ENCODE data around the gene HGFAC. TPM values are rescaled to one million over a fixed set of nuclear protein-coding genes. Genes with fewer than 3 reads are reported as not detected.

Gene HGFAC
- total RNA-seq, 1 experiment from 2014 or later, result 0.53 TPM

DNA sequence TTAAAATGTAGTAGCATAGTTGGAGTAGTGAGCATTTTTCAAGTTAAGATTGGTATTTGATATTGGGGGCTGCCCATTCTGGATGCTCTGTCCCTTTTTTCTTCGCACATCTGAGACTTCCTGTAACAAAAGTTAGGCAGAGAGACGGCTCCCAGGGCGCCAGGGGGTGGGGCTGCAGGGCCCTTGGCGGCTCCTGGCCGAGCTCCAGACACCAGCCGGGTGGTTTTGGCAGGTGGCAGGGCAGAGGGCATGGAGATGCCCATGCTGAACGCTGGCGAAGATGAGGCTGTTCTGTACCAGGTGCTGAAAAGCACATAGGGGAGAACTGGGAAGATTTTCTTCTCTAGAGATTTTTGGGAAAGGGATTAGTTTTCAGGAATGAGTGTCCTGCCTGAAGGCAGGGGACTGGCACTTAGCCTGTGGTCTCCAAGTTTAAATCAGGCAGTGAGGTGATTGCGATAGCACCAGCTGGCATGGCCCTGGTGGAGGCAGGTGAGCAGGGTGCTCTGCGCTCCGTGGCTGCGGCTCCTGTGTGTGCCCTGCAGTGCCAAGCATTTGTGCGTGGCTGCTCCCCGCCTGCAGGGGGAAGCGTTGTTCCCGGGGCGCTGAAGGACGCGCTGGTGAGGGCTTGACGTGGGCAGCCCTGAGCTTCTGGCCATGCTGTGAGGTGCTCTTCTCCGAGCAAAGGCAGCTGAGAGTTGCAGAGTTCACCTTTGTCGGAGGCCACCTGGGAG, 23.6 kb upstream of the HGFAC start:
- Histone ChIP-seq H3K27me3 (no peaks in the 10 kb centered on the region), H3K4me3 (no peak overlapping the region), H3K9me3 (no peaks in the 10 kb centered on the region), H3K36me3 (no peaks in the 10 kb centered on the region)
- no peak for DNase-seq

DNA sequence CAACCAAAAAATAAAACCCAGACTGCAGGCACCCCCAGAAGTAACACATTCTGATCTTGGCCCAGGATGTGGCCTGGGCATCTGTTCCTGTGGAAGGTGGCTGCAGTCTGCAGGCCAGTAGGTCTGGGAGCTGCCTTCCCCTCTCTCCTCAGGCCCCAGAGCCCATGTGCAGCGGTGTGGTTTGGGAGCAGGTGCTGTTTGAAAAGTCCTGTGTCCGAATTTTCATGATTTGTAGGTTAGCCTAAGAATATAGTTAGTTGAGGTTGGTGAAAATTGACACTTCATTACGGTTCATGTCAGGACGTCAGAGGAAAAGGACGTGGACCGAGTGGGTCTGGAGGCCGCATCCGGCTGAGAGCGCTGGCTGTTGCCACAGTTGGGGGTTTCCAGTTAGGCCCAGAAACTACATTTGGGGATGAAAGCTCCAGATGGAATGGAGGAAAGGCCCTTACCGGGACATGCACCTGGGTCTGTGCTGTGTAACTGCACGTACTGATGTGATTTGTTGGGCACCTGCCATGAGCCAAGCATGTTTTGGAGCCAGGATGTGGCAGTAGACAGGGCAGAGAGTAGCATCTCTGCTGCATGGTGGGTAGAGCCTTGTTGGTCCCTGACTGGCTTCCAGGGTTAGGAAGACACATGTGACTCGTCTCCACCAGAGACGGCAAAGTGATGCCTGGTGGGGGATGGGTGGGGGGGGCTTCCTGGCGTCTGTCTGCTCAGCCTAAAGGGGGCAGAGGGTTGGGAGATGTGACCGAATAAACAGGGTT, 21.7 kb upstream of the HGFAC start:
- no peaks in the 10 kb centered on the region for H3K27me3 ChIP-seq
- no peak overlapping the region for H3K4me3 ChIP-seq
- H3K9me3 ChIP-seq, result no peaks in the 10 kb centered on the region
- H3K36me3 ChIP-seq, result no peaks in the 10 kb centered on the region
- no peak for DNase-seq

DNA sequence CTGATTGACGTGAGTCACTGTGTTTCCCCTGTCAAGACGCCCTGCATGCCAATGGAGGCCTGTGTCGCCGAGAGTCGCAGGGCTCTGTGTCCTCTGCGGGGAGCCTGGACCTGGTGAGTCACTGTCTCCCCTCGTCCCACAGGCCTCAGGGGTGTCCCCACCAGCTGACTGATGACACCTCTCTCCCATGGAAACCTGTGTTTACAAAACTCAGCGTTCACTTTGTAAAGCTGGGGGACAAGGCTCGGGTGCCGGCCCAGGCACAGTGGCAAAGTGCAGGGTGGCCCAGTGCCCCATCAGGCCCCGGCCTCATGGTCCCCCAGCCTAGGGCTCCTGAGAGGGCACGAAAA, 21.2 kb upstream of the HGFAC start:
- H3K27me3 ChIP-seq, result no peaks in the 10 kb centered on the region
- no peaks in the 10 kb centered on the region for H3K36me3 ChIP-seq
- H3K4me3 ChIP-seq, result no peak overlapping the region
- no peaks in the 10 kb centered on the region for H3K9me3 ChIP-seq
- DNase-seq, result no peak

DNA sequence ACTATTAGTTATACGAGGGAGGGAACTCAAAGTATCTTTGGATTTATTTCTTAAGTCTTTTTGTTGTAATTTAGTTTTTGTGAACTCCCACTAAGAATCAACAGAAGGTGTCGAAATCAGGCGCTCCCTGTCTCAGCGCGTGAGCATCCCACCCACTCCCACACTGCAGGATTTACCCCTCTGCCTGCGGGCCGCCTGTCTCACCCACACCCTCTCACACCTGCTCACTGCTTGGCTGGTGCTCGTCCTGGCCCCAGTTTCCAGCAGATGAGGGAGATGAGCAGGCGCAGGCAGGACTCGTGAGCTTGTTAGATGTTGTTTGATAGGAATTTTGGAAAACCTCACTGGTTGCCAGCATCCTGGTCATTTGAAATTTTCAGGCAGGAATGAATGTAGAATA, 20.8 kb upstream of the HGFAC start:
- Histone ChIP-seq H3K9me3 (no peaks in the 10 kb centered on the region), H3K4me3 (no peak overlapping the region), H3K36me3 (no peaks in the 10 kb centered on the region), H3K27me3 (no peaks in the 10 kb centered on the region)
- no peak for DNase-seq

DNA sequence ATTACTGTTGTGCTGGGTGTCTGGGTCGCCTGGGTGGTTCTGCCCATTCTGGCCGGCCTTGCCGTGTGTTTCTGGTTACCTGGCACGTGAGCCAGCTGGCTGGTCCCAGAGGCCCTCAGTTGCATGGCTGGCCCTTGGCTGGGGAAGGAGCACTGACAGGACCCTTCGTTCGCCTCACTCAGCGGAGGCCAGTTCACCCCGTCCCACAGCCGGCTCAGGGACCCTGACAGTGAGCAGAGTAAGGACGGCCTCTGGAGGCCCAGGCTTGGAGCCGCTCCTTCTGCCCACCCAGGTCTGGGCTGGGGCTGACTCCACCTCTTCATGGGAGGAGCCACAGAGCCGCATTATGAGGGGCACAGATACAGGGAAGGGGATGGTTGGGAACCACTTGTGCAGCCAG, 20.3 kb upstream of the HGFAC start:
- H3K27me3 ChIP-seq, result no peaks in the 10 kb centered on the region
- H3K4me3 ChIP-seq, result no peak overlapping the region
- H3K9me3 ChIP-seq, result no peaks in the 10 kb centered on the region
- DNase-seq, result no peak
- no peaks in the 10 kb centered on the region for H3K36me3 ChIP-seq

DNA sequence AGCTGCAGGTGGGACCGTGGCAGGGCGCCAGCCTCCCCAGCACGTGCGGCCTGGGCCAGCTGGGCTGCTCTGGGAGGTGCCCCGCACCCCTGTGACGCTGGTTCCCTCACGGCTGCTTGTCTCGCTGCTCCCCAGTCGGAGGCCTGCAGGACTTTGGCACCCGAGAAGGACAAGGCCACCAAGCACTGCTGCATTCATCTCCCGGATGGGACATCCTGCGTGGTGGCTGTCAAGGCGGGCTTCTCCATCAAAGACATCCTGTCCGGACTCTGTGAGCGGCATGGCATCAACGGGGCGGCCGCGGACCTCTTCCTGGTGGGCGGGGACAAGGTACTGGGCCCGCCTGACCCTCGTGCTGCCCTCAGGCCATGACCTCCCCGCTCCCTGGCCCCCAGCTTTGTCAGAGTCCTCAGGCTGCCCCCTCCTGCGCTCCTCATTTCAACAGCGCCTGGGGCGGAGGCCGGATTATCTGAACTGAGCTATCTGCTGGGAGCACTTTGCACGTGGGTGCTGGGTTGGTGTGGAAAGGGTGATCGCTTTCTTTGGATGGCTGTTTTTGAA, 19.4 kb upstream of the HGFAC start:
- DNase-seq, result no peak
- Histone ChIP-seq H3K4me3 (no peak overlapping the region), H3K36me3 (no peaks in the 10 kb centered on the region), H3K9me3 (no peaks in the 10 kb centered on the region), H3K27me3 (no peaks in the 10 kb centered on the region)

DNA sequence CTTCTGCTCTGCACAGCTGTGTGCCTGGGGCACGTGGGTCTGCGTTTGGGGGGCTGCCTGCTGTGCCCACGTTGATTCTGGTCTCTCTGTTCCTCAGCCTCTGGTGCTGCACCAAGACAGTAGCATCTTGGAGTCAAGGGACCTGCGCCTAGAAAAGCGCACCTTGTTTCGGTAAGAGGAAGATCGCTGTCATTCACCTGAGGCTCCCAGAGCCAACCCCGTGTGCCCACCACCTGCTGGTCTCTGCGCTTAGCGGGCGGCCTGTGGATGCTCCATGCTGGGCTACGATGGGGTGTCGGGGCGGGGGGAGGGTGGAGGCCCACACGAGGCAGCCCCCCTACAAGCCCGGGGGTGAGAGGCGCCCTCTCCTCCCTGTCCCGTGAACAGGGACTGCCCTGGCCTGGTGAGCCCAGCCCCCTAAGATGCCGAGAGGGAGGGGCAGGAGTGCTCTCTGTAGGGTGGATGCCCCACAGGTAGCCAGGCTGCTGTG, 18.9 kb upstream of the HGFAC start:
- H3K27me3 ChIP-seq, result no peaks in the 10 kb centered on the region
- H3K9me3 ChIP-seq, result no peaks in the 10 kb centered on the region
- DNase-seq, result no peak
- H3K36me3 ChIP-seq, result no peaks in the 10 kb centered on the region
- H3K4me3 ChIP-seq, result no peak overlapping the region

DNA sequence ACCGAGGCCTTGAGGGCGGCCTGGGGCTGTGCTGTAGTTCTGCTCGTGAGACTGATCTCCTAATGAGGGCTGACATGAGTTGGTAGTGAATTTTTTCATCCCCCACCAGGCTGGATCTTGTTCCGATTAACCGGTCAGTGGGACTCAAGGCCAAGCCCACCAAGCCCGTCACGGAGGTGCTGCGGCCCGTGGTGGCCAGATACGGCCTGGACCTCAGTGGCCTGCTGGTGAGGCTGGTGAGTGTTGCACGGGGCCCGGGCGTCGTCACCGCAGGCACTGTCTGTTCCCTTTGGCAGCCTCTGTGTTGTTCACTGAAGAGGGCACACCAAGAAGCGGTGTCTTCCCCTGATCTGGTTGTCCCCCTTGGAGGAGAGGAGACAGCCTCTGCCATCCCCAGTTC, 18.4 kb upstream of the HGFAC start:
- no peaks in the 10 kb centered on the region for H3K9me3 ChIP-seq
- no peak for DNase-seq
- H3K4me3 ChIP-seq, result no peak overlapping the region
- no peaks in the 10 kb centered on the region for H3K27me3 ChIP-seq
- no peaks in the 10 kb centered on the region for H3K36me3 ChIP-seq

DNA sequence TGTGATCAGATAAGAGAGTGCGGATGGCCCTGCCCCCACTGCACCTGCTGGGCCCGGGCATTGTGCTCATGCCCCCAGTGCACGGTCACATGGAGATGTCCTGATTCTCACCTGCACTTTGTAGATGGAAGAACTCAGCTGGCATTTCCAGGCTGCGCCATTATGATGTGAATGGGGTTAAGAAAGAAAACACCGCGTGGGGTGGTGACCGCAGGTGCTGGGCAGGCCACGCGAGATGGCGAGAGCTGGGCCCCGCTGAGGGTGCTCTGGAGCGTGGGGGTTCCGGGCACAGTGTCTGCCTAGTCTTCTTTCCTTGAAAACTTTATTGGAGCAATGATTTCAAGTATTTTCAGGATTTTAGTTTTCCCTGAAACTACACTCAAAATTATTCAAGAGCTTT, 17.8 kb upstream of the HGFAC start:
- Histone ChIP-seq H3K9me3 (no peaks in the 10 kb centered on the region), H3K4me3 (no peak overlapping the region), H3K27me3 (no peaks in the 10 kb centered on the region), H3K36me3 (no peaks in the 10 kb centered on the region)
- DNase-seq, result no peak

DNA sequence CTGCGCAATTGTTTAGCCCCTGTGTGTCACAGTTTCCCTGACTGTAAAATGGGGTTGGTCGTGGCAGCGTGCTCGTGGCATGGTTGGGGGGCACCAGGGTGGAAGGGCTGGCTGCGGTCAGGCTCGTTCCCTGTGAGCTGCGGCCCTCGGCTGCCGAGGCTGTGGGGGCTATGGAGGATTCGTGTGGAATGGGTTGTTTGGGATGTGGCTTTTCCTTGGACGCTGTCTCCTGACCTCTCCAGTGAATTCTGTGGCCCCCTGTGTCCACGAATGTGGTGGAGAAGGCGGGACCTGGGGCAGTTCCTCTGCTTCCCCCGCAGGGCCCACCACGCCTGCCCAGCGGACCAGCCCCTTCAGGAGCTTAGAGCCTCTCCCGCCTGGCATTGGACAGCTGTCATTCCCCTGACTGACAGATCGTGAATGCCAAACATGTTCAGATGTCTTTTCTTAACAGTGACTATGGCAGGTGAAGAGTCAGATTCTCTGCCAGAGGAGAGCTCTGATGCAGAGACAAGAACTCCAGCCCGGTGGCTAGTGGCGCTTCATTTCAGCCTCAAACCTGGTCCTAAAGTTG, 17.2 kb upstream of the HGFAC start:
- Histone ChIP-seq H3K4me3 (no peak overlapping the region), H3K27me3 (no peaks in the 10 kb centered on the region), H3K9me3 (no peaks in the 10 kb centered on the region), H3K36me3 (no peaks in the 10 kb centered on the region)
- no peak for DNase-seq

DNA sequence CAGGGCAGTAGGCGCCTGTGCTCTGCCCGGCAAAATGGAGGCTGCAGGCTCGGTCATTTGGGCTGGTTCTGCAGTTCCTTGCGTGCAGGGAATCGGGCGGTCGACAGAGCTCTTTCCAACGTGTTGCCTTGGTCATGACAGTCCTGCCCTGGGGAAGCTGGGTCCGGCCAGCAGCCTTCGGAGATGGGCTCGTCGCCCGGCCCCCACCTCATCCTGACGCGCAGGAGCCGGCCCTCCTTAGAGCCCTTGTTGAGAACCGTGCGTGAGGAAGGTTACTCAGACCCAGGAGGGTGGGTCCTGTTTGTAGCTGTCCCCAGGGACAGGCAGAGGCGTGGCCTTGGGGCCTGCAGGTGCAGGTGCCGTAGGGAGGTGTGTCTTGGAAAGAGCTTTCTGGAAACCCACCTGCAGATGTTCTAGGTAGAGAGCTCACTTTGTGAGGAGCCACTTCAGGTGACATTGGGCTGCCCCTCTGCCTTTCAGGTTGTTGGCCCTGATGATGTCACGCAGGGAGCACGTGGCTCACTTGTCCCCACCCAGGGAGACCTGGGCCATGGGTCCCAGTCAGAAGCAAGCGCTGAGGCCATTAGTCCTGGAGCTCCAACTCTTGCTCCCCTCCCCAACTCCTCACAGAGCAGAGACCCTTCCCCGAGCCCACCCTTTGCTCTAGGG, 15.2 kb upstream of the HGFAC start:
- H3K9me3 ChIP-seq, result no peaks in the 10 kb centered on the region
- no peaks in the 10 kb centered on the region for H3K27me3 ChIP-seq
- no peak overlapping the region for H3K4me3 ChIP-seq
- no peak for DNase-seq
- H3K36me3 ChIP-seq, result no peaks in the 10 kb centered on the region

DNA sequence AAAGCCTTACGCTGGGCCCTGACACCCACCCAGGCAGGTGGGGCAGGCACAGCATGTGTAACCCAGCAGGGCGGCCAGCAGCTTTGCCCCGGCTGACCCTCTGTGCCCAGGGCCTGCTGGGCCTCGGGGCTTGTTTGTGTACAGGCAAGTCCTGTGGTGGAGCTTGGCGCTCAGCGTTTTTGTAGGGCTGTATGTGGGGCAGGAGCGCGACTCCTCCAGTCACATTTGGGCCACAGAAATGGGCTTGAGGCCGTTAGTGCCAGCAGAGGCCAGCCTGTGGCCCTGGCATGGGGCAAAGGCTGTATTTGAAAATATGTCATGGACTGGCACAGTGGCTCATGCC, 14.7 kb upstream of the HGFAC start:
- no peak overlapping the region for H3K4me3 ChIP-seq
- no peaks in the 10 kb centered on the region for H3K36me3 ChIP-seq
- DNase-seq, result no peak
- H3K27me3 ChIP-seq, result no peaks in the 10 kb centered on the region
- no peaks in the 10 kb centered on the region for H3K9me3 ChIP-seq

DNA sequence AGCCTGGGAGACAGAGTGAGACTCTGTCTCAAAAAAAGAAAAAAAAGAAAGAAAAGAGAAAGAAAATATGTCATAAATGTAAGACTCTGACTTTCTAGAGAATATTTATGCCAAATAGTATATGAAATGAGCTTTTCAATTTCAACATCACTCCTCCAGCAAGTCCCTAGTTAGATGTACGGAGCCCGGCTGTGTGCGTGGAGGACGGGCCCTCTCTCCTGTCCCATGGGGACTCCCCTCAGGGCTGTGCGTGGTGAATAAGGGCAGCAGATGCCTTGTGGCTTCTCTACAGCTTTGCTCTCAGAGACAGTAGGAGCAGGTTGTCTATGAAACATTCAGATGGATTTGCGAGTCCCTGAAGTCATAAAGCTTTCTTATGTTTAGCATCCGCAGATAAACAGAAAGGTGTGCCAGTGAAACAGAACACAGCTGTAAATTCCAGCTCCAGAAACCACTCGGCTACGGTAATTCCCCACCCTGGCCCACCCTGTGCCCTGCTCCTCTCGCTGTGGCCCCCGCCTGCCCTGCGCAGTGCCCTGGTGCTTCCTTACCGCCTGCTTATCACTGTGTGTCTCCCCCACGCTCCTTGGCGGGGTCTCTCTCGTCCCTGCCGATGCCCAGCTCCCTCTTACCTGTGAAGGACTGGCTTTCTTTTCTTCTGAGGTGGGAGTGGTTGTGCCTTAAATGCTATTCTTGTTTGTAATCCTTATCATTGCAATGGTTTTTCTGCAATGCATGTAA, 13.9 kb upstream of the HGFAC start:
- no peaks in the 10 kb centered on the region for H3K27me3 ChIP-seq
- H3K9me3 ChIP-seq, result no peaks in the 10 kb centered on the region
- no peaks in the 10 kb centered on the region for H3K36me3 ChIP-seq
- H3K4me3 ChIP-seq, result no peak overlapping the region
- no peak for DNase-seq

DNA sequence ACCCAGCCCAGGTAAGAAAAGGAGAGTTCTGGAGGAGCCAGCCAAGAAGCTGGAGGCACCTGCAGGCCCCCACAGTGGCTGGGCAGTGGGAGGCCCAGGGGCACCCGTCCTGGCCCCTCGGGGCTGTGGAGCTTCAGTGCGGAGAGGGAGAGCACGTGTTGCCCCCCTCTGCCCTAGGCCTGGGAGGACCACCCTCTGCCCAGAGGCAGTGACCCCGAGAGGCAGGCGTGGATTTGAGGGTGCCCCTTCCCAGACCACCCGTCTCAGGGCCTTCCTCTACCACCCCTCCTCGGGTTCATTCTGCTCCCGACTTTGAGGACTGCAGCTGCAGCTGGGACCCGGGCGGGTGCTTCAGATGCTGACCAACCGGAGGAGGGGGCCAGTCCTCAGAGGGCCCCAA, 12.1 kb upstream of the HGFAC start:
- no peak overlapping the region for H3K4me3 ChIP-seq
- no peaks in the 10 kb centered on the region for H3K36me3 ChIP-seq
- no peak for DNase-seq
- H3K9me3 ChIP-seq, result no peaks in the 10 kb centered on the region
- no peaks in the 10 kb centered on the region for H3K27me3 ChIP-seq

DNA sequence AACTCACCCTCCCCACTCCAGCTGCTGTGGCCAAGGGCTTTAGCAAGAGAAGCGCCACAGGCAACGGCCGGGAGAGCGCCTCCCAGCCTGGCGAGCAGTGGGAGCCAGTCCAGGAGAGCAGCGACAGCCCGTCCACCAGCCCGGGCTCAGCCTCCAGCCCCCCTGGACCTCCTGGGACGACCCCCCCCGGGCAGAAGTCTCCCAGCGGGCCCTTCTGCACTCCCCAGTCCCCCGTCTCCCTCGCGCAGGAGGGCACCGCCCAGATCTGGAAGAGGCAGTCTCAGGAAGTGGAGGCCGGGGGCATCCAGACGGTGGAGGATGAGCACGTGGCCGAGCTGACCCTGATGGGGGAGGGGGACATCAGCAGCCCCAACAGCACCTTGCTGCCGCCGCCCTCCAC, 11.2 kb upstream of the HGFAC start:
- no peaks in the 10 kb centered on the region for H3K36me3 ChIP-seq
- no peak overlapping the region for H3K4me3 ChIP-seq
- no peaks in the 10 kb centered on the region for H3K9me3 ChIP-seq

DNA sequence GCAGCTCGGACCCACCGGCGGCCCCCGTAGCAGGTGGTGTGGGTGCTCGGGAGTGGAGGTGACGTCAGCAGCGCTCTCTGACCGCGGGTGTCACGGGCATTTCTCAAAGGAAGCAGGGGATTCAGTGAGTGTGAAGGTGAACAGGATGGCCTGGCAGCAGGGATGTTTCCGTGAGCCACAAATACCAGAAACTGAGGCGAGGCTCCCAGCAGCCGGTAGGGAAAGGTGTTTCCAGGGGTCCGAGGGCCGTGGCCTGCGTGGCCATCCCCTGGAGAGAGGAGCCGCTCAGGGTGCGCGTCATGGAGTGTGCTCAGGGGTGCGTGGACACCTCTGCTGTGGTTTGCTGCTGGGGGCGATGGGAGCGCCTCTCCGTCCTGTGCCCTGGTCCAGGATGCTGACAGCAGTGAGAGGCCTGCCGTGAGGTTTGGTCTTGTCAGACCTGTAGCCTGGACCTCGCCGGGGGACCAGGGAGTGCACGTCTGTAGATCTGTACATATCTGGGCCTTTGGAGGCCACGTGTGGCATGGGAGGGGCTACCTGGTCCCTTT, 10.2 kb upstream of the HGFAC start:
- Histone ChIP-seq H3K36me3 (no peaks in the 10 kb centered on the region), H3K9me3 (no peaks in the 10 kb centered on the region), H3K4me3 (no peak overlapping the region), H3K27me3 (no peaks in the 10 kb centered on the region)
- DNase-seq, result no peak

More for the DNA sequence above, 11.2 kb upstream of the HGFAC start:
- H3K27me3 ChIP-seq, result no peaks in the 10 kb centered on the region
- no peak for DNase-seq

All from MG63 (cell line).